SK-N-SH (cell line): ENCODE results near the gene NR5A1. TPM values are rescaled to one million over a fixed set of nuclear protein-coding genes. Genes with fewer than 3 reads are reported as not detected.

Experiments
- CTCF ChIA-PET: fragments of 300-600, 350-600 bp; formaldehyde crosslinking; extraction: SDS; loops from one replicate; lab custom pipeline; 2021; lab: Yijun Ruan, JAX
- POLR2A ChIA-PET: fragments of 350-600 bp; sonication (Branson Sonifier 250); formaldehyde crosslinking; extraction: SDS; loops from one replicate; lab custom pipeline; 2020; ENCODE audit warnings: antibody characterized with exemption, inconsistent platforms; lab: Yijun Ruan, JAX
- DNase-seq: peaks from one replicate; pipeline ENCODE4 v3.0.0; 2012
- H2AFZ ChIP-seq: fragments of 200-600 bp; sonication (generic); 2 replicates; pipeline ENCODE4 v1.8.1; 2016; ENCODE audit warnings: antibody characterized with exemption, mild to moderate bottlenecking, low read depth
- H3F3A ChIP-seq: fragments of 200-600 bp; sonication (generic); replicated peaks from 2 replicates; pipeline ENCODE3; 2016; ENCODE audit warnings: antibody characterized with exemption, mild to moderate bottlenecking; ENCODE audit not compliant: insufficient read depth
- H3K27ac ChIP-seq, 2 experiments: fragments of 200-500 bp in 1 of 2; fragments of 200-600 bp in 1 of 2; sonication (Bioruptor generic) in 1 of 2; sonication (generic), shearing (Covaris generic) in 1 of 2; 2 replicates each; pipeline versions ENCODE4 v1.5.1 to v1.6.1; 2014 to 2016; ENCODE audit warnings: low read depth in 2 of 2, inconsistent platforms in 1 of 2, low read length in 1 of 2, mild to moderate bottlenecking in 1 of 2, mixed read lengths in 1 of 2
- H3K27me3 ChIP-seq: fragments of 200-600 bp; sonication (generic), shearing (Covaris generic); 2 replicates; pipeline ENCODE4 v1.6.1; 2016; ENCODE audit warnings: mixed run types; ENCODE audit not compliant: insufficient read depth
- H3K36me3 ChIP-seq, 2 experiments: fragments of 200-500 bp in 1 of 2; fragments of 200-600 bp in 1 of 2; sonication (Bioruptor generic) in 1 of 2; sonication (generic) in 1 of 2; replicated peaks in 1 of 2; 2 replicates each; pipeline versions ENCODE3 to v1.5.1; 2014 to 2016; ENCODE audit warnings: low read length in 1 of 2, mild to moderate bottlenecking in 1 of 2; ENCODE audit not compliant: insufficient read depth in 2 of 2, control insufficient read depth in 1 of 2
- H3K4me1 ChIP-seq, 2 experiments: fragments of 200-500 bp in 1 of 2; fragments of 200-600 bp in 1 of 2; sonication (Bioruptor generic) in 1 of 2; sonication (generic), shearing (Covaris generic) in 1 of 2; 2 replicates each; pipeline versions ENCODE4 v1.5.1 to v1.6.1; 2014 to 2016; ENCODE audit warnings: low read depth in 1 of 2, low read length in 1 of 2, mixed run types in 1 of 2; ENCODE audit not compliant: insufficient read depth in 2 of 2, control insufficient read depth in 1 of 2
- H3K4me2 ChIP-seq: fragments of 200-600 bp; sonication (generic), shearing (Covaris generic); 2 replicates; pipeline ENCODE4 v1.6.1; 2017; ENCODE audit warnings: mixed run types
- H3K4me3 ChIP-seq, 2 experiments: fragments of 200-500 bp in 1 of 2; fragments of 200-600 bp in 1 of 2; sonication (Bioruptor generic) in 1 of 2; sonication (generic), shearing (Covaris generic) in 1 of 2; 2 replicates each; pipeline versions ENCODE4 v1.5.1 to v1.8.1; 2014 to 2016; ENCODE audit warnings: low read depth in 2 of 2, inconsistent platforms in 1 of 2, low read length in 1 of 2, mild to moderate bottlenecking in 1 of 2, mixed read lengths in 1 of 2, moderate library complexity in 1 of 2
- H3K79me2 ChIP-seq: fragments of 200-600 bp; sonication (generic); 2 replicates; pipeline ENCODE4 v1.8.1; 2017; ENCODE audit warnings: mild to moderate bottlenecking; ENCODE audit not compliant: insufficient read depth
- H3K9ac ChIP-seq: fragments of 200-600 bp; sonication (generic); 2 replicates; pipeline ENCODE4 v1.6.1; 2017; ENCODE audit warnings: mixed run types
- H3K9me2 ChIP-seq: fragments of 200-600 bp; sonication (generic); 2 replicates; pipeline ENCODE4 v1.6.1; 2017; ENCODE audit warnings: mixed run types
- H3K9me3 ChIP-seq: fragments of 200-600 bp; sonication (generic); 2 replicates; pipeline ENCODE4 v1.6.1; 2017; ENCODE audit warnings: mixed run types, mild to moderate bottlenecking, moderate library complexity
- H4K20me1 ChIP-seq: fragments of 200-600 bp; sonication (generic); 2 replicates; pipeline ENCODE4 v1.6.1; 2017; ENCODE audit warnings: mild to moderate bottlenecking, mixed run types; ENCODE audit not compliant: insufficient read depth
- CTCF ChIP-seq: fragments of 200-600 bp; sonication (generic); IDR thresholded peaks from 2 replicates; pipeline ENCODE4 v1.6.1; 2017; ENCODE audit warnings: antibody characterized with exemption, mild to moderate bottlenecking, moderate library complexity
- FOXJ3 ChIP-seq: sonication (generic); formaldehyde crosslinking; IDR thresholded peaks from 2 replicates; pipeline ENCODE4 v1.5.1; 2020; ENCODE audit warnings: mild to moderate bottlenecking, missing genetic modification reagents
- JUND ChIP-seq: IDR thresholded peaks from 2 replicates; pipeline ENCODE4 v1.4.0; 2012
- MXI1 ChIP-seq: IDR thresholded peaks from 2 replicates; pipeline ENCODE4 v1.6.1; 2012; ENCODE audit warnings: mild to moderate bottlenecking, low read depth, low read length, improper control_type of control experiment
- PBX3 ChIP-seq: IDR thresholded peaks from 2 replicates; pipeline ENCODE4; 2012
- RAD21 ChIP-seq: IDR thresholded peaks from 2 replicates; pipeline ENCODE4 v1.6.1; 2012; ENCODE audit warnings: mild to moderate bottlenecking, low read length
- REST ChIP-seq: IDR thresholded peaks from 2 replicates; pipeline ENCODE4 v1.6.1; 2012; ENCODE audit warnings: mild to moderate bottlenecking, low read depth, low read length, moderate library complexity
- RXRA ChIP-seq: IDR thresholded peaks from 2 replicates; pipeline ENCODE4 v1.4.0; 2012; ENCODE audit warnings: low read depth, mild to moderate bottlenecking, borderline replicate concordance
- USF1 ChIP-seq: IDR thresholded peaks from 2 replicates; pipeline ENCODE4 v1.4.0; 2012; ENCODE audit warnings: low read depth, borderline replicate concordance
- YY1 ChIP-seq: IDR thresholded peaks from 2 replicates; pipeline ENCODE4 v1.4.0; 2012; ENCODE audit warnings: low read depth, mild to moderate bottlenecking
- WGBS: methylation state at CpG from one replicate; pipeline ENCODE4 v1.1.6; 2017; ENCODE audit warnings: low lambda C conversion rate; 5-methylcytosine and 5-hydroxymethylcytosine counted together
- polyA plus RNA-seq, 3 experiments: library from polyadenylated mRNA; depleted of rRNA; stranded (reverse); fragments of >200 nt; gene quantifications; 2 replicates each; pipeline ENCODE4 v1.2.3, GENCODE V29; 2012

Gene NR5A1
- polyA plus RNA-seq, 1 of the 3 experiments (the other 2 are of a cell fraction): not detected

GRCh38 chr9:124480621-124480981 lies 26.6 kb downstream of the NR5A1 start:
- H3K4me2 ChIP-seq: no peak overlapping the region
- DNase-seq: peak; percentile 80
- no peak overlapping the region for H2AFZ ChIP-seq
- no peaks in the 10 kb centered on the region for H3K9me3 ChIP-seq
- H3K79me2 ChIP-seq: no peaks in the 10 kb centered on the region
- no peaks in the 10 kb centered on the region for H4K20me1 ChIP-seq
- H3K36me3 ChIP-seq: no peaks in the 10 kb centered on the region
- ChIA-PET POLR2A (no interaction called here), CTCF (interaction anchor here (0.9 to 2.0 kb wide), 3 partner anchors 12 to 57 kb away, joined by 4 read pairs; no protein-coding TSS in a partner anchor)
- 64% methylated on average over 6 of the region's 7 CpGs for WGBS
- H3F3A ChIP-seq: no peaks in the 10 kb centered on the region
- no peaks in the 10 kb centered on the region for H3K9me2 ChIP-seq
- no peak overlapping the region for H3K27ac ChIP-seq
- H3K27me3 ChIP-seq: no peaks in the 10 kb centered on the region; the same call in 1 of the 2 replicates
- H3K4me1 ChIP-seq: peaks cover 0 to 10% of the 10 kb centered on the region in 2 experiments; a peak in 1 of 4 replicates
- TF ChIP-seq MXI1 (no peak), PBX3 (no peak), JUND (no peak), FOXJ3 (CRISPR knock-in tag) (no peak), CTCF (peak; percentile 41), RAD21 (0 out of 2 replicates have a peak, but pooled peaks have one; percentile 19), REST (no peak), USF1 (no peak), YY1 (no peak), RXRA (no peak)
- H3K9ac ChIP-seq: no peak overlapping the region
- no peak overlapping the region for H3K4me3 ChIP-seq
